Measurements from ENCODE around the gene NR6A1.
"Not testable (repeated sequence)": the region's sequence is repeated elsewhere in the genome, so short reads cannot be mapped to it uniquely, and the experiment has no call there.

NR6A1 gene

GRCh38 chr9:124776618-124776953 lies 5.5 kb upstream of the NR6A1 start:
- peak overlapping the region in 1 of 2 donors; percentile 78 for H3K27ac ChIP-seq
- no peak for TF ChIP-seq CTCF (IDR thresholded peaks at IDR 0.05)
- H3K4me3 ChIP-seq: peak overlapping the region; percentile 93
- no peak for DNase-seq (ENCODE audit: low spot score)

- Histone ChIP-seq H3K27ac (no peak overlapping the region), H3K4me3 (no peak overlapping the region)
- DNase-seq (ENCODE audit: low spot score): no peak
- peak; percentile 62 for TF ChIP-seq CTCF (IDR thresholded peaks at IDR 0.05)
Measured at GRCh38 chr9:124774129-124774978, 3.2 kb upstream of the NR6A1 start.

- no peak for TF ChIP-seq CTCF (IDR thresholded peaks at IDR 0.05)
- H3K27ac ChIP-seq: no peak overlapping the region
- no peak for DNase-seq (ENCODE audit: low spot score)
- no peak overlapping the region for H3K4me3 ChIP-seq
Measured at GRCh38 chr9:124773473-124774128, 2.5 kb upstream of the NR6A1 start.

GRCh38 chr9:124772877-124773276 lies 1.8 kb upstream of the NR6A1 start:
- not testable (repeated sequence) for DNase-seq (ENCODE audit: low spot score); H3K4me3 ChIP-seq; H3K27ac ChIP-seq

- no peak for DNase-seq (ENCODE audit: low spot score)
- Histone ChIP-seq H3K27ac (peak overlapping the region; percentile 30 to 64), H3K4me3 (peak overlapping the region; percentile 87)
- TF ChIP-seq CTCF (IDR thresholded peaks at IDR 0.05): peak; percentile 94
Measured at GRCh38 chr9:124771867-124772679, 962 bp upstream of the NR6A1 start.

- no peak for TF ChIP-seq CTCF (IDR thresholded peaks at IDR 0.05)
- DNase-seq (ENCODE audit: low spot score): no peak
- peak overlapping the region; percentile 87 for H3K4me3 ChIP-seq
- H3K27ac ChIP-seq: peak overlapping the region; percentile 26 to 64
Measured at GRCh38 chr9:124770359-124771020, 621 bp downstream of the NR6A1 start.

All from coronary artery (tissue), 2 donors.